Spleen (tissue), 7 donors: ENCODE measurements around the gene ATP1A2.

Experiments
- CTCF ChIP-seq, 11 experiments: fragments of 200-600 bp in 7 of 11; fragments of 450-650 bp in 4 of 11; sonication (generic) in 4 of 11; IDR thresholded peaks in 8 of 11; conservative IDR thresholded peaks in 3 of 11; 1 replicate in 7 of 11; 2 replicates in 4 of 11; pipeline versions ENCODE4 v1.4.0 to v1.8.0; 2016 to 2021; ENCODE audit warnings: antibody characterized with exemption in 11 of 11, inconsistent platforms in 4 of 11, mild to moderate bottlenecking in 1 of 11
- POLR2A ChIP-seq, 3 donors: fragments of 450-650 bp; IDR thresholded peaks; one replicate each; pipeline ENCODE4 v1.5.1; 2017; ENCODE audit warnings: antibody characterized with exemption in 3 of 3, mild to moderate bottlenecking in 1 of 3
- POLR2AphosphoS5 ChIP-seq, 3 donors: sonication (generic); formaldehyde crosslinking; IDR thresholded peaks; one replicate each; pipeline ENCODE4 v1.5.1; 2017; ENCODE audit warnings: antibody characterized with exemption in 3 of 3
- donor health status: DM: no; HTN: no; CAD: no; lungs with moderate emphysema.
- donor health status: DM: no; HTN: no; CAD: no.
- donor health status: DM: no; HTN: no; CAD: no.

- TF ChIP-seq POLR2AphosphoS5 (IDR thresholded peaks at IDR 0.05) (no peak), CTCF (IDR thresholded peaks at IDR 0.05 in 8 of 11, conservative IDR thresholded peaks at IDR 0.05 in 3 of 11) (no peak), POLR2A (IDR thresholded peaks at IDR 0.05) (no peak)
These were observed 7.5 kb downstream of the ATP1A2 start for GRCh38 chr1:160122978-160123495.
